Measurements from ENCODE around the gene VPS39.

Gene VPS39

DNA sequence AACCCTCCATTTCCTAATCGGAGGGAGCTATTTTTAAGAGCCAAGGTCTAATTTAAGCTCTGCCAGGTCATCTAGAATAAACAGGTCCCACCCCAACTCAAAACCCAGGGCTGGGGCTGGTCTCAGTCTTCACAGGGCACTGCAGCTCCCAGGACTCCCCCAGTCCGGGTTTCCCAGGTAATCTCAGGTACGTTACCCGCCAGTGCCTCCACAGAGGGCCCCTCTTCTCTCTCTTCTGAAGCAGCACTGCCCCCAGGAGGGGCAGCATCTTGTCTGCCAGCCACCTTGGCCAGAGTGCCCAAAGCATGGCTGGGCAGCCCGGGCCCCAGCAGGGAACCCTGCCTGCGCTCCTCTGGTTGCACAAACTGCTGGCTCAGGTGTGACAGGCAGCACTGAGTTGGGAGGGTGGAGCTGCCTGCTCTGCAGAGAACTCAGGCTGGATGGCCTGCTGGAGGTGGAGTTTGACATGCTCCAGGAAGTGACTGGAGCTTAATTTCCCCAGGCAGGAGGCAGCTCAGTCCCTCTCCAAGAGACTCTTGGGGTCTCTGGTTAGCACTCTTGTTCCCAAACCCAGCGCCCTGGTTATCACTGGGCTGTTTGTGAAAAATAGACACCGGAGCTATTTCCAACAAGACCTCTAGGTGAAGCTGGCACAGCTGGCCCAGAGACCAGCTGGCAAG lies 51.7 kb downstream of the VPS39 start, which contains the start of gene PLA2G4F:
Gene PLA2G4F (minus strand): TSS at position 394 of the 680 bp plus-strand sequence. CDS start 87 bp downstream, at position 307.
- H3K36me3 ChIP-seq (ENCODE audit: control insufficient read depth, insufficient read depth, low read length): no peaks in the 10 kb centered on the region
- H3K9ac ChIP-seq: no peak within 1 kb of the TSS
- peak within 1 kb of the TSS; percentile 34 for H2AFZ ChIP-seq
- peak within 1 kb of the TSS; percentile 52 for H3K4me3 ChIP-seq (ENCODE audit: low read depth, low read length)
- peak within 1 kb of the TSS; percentile 54 for H3K27ac ChIP-seq
- peaks cover 17% of the 10 kb centered on the region for H3K4me1 ChIP-seq
- no peaks in the 10 kb centered on the region for H3K79me2 ChIP-seq
- H3K27me3 ChIP-seq (ENCODE audit: control insufficient read depth, insufficient read depth, low read length): no peaks in the 10 kb centered on the region
- H3K4me2 ChIP-seq (ENCODE audit: low read length): peak within 1 kb of the TSS; percentile 63
- H3K9me3 ChIP-seq (ENCODE audit: control insufficient read depth, low read length): no peaks in the 10 kb centered on the region
- TF ChIP-seq, protein P1, sequence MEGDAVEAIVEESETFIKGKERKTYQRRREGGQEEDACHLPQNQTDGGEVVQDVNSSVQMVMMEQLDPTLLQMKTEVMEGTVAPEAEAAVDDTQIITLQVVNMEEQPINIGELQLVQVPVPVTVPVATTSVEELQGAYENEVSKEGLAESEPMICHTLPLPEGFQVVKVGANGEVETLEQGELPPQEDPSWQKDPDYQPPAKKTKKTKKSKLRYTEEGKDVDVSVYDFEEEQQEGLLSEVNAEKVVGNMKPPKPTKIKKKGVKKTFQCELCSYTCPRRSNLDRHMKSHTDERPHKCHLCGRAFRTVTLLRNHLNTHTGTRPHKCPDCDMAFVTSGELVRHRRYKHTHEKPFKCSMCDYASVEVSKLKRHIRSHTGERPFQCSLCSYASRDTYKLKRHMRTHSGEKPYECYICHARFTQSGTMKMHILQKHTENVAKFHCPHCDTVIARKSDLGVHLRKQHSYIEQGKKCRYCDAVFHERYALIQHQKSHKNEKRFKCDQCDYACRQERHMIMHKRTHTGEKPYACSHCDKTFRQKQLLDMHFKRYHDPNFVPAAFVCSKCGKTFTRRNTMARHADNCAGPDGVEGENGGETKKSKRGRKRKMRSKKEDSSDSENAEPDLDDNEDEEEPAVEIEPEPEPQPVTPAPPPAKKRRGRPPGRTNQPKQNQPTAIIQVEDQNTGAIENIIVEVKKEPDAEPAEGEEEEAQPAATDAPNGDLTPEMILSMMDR (IDR thresholded peaks at IDR 0.05): no peak

DNA sequence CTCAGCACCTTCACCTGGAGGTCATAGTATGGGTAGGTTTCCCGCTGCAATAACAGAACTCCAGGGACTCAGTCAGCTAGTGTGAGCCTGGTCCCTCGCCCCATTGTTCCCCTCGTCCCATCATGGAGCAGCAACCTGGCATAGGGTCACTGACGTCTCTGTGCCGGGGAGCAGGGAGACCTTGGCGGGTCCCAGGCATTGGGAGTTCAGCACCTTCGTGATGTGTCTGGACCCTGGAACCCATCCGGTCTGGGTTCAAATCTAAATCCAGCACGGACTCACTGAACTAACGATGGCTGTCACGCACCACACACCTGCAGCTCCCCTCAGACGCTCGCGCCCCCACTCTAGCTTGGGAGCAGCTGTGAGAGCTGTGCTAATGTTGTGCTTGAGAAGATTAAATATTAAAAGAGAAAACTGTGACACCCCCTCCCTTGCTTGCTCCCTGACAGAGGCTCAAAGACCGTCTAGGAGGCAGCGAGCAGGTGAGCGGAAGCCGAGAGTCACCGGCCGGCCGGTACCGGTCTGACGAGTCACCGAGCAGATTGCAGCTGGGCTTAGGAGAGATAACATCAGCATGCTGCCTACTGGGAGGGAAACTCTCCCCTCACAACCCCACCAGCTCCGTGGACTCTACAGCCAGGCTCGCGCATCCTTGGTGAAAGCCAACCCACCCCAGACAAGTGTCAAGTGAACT lies 52.4 kb downstream of the VPS39 start:
- Histone ChIP-seq H3K79me2 (no peaks in the 10 kb centered on the region), H2AFZ (peak overlapping the region; percentile 34), H3K36me3 (ENCODE audit: control insufficient read depth, insufficient read depth, low read length) (no peaks in the 10 kb centered on the region), H3K4me3 (ENCODE audit: low read depth, low read length) (peak overlapping the region; percentile 52), H3K27me3 (ENCODE audit: control insufficient read depth, insufficient read depth, low read length) (no peaks in the 10 kb centered on the region), H3K9ac (no peak overlapping the region), H3K9me3 (ENCODE audit: control insufficient read depth, low read length) (no peaks in the 10 kb centered on the region), H3K4me1 (peaks cover 17% of the 10 kb centered on the region), H3K27ac (peak overlapping the region; percentile 54), H3K4me2 (ENCODE audit: low read length) (peak overlapping the region; percentile 63)
- TF ChIP-seq, protein P1 (IDR thresholded peaks at IDR 0.05): no peak

DNA sequence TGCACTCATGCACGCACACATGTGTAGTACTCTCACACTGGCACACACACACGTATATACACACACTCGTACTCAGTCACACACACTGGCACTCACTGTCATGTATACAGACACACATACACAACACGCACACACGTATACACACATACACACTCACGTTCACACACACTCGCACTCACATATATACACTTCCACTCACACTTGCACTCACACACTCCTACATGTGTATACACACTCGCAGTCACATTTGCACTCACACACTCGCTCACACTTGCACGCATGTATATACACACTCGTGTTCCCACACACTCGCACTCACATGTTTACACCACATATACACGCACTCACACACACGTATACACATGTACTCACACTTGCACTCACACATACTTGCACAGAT lies 53.1 kb downstream of the VPS39 start:
- TF ChIP-seq, protein P1 (IDR thresholded peaks at IDR 0.05): no peak
- Histone ChIP-seq H3K4me3 (ENCODE audit: low read depth, low read length) (no peak overlapping the region), H3K27me3 (ENCODE audit: control insufficient read depth, insufficient read depth, low read length) (no peaks in the 10 kb centered on the region), H3K9me3 (ENCODE audit: control insufficient read depth, low read length) (no peaks in the 10 kb centered on the region), H3K27ac (no peak overlapping the region), H3K36me3 (ENCODE audit: control insufficient read depth, insufficient read depth, low read length) (no peaks in the 10 kb centered on the region), H2AFZ (no peak overlapping the region), H3K9ac (no peak overlapping the region), H3K79me2 (no peaks in the 10 kb centered on the region), H3K4me2 (ENCODE audit: low read length) (no peak overlapping the region), H3K4me1 (peaks cover 17% of the 10 kb centered on the region)

DNA sequence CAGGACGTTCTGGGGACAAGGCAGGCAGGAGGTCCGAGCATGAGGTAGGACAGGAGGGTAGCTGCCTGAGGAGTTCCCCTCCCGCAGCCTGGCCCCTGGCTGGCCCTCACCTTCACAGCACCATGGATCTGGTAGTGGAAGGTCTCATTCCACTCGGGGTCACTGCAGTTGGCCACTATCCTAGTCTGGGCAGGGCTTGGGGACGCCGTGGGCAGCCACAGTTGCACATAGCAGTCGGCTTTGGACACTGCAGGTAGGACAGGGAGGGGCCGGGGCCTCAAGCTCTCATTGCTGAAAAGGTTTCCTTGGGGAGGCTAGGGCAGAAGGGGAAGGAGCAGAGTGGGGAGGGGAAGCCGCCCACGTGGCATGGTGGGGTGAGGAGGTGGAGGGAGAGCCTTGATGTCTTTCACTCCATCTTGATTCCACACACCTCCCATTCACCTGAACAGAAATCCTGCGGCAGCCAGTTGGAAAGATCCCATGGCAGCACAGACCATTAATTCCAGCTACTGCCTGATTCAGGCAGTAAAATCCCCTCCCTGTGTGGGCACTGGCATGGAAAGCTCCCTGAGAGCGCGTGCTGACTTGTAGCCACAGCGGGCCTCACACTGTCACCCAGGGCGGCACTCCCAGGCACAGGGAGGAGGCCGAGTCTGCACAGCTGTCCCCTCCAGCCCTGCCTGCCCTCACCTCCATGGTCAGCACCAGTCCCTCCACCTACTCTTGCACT lies 53.7 kb downstream of the VPS39 start:
- no peak overlapping the region for H3K27ac ChIP-seq
- no peak overlapping the region for H3K4me2 ChIP-seq (ENCODE audit: low read length)
- H3K79me2 ChIP-seq: no peaks in the 10 kb centered on the region
- H3K4me3 ChIP-seq (ENCODE audit: low read depth, low read length): no peak overlapping the region
- H2AFZ ChIP-seq: peak overlapping the region; percentile 38
- TF ChIP-seq, protein P1 (IDR thresholded peaks at IDR 0.05): no peak
- no peaks in the 10 kb centered on the region for H3K27me3 ChIP-seq (ENCODE audit: control insufficient read depth, insufficient read depth, low read length)
- no peaks in the 10 kb centered on the region for H3K9me3 ChIP-seq (ENCODE audit: control insufficient read depth, low read length)
- H3K36me3 ChIP-seq (ENCODE audit: control insufficient read depth, insufficient read depth, low read length): no peaks in the 10 kb centered on the region
- no peak overlapping the region for H3K9ac ChIP-seq
- peaks cover 15% of the 10 kb centered on the region for H3K4me1 ChIP-seq

Measured in parathyroid adenoma (tissue), 2 donors.